Measurements from ENCODE around the gene GSTM5. TPM values are rescaled to one million over a fixed set of nuclear protein-coding genes. Genes with fewer than 3 reads are reported as not detected.

GSTM5 gene
- total and polyA plus RNA-seq, 2 of the 8 experiments (the other 6 are each of a cell fraction or from before 2014, with no cell fraction given): 0.24 to 0.89 TPM

GRCh38 chr1:109749221-109749620 is 37.2 kb downstream of the GSTM5 start:
- H3K4me2 ChIP-seq (ENCODE audit: insufficient read depth in 1 of 2, low read depth in 2 of 2, low read length in 2 of 2): no peak overlapping the region
- H4K91ac ChIP-seq (replicated peaks; ENCODE audit: insufficient read length, low read length): no peak overlapping the region
- H3K14ac ChIP-seq (ENCODE audit: insufficient read length): no peak overlapping the region
- no peak overlapping the region for H3K18ac ChIP-seq (ENCODE audit: extremely low read depth, low read length)
- no peak overlapping the region for H3K9ac ChIP-seq (replicated peaks in 1 of 4; ENCODE audit: extremely low read depth in 1 of 4, low read depth in 3 of 4, low read length in 3 of 4)
- no peak overlapping the region for H3K4me3 ChIP-seq (ENCODE audit: extremely low read depth in 1 of 4, insufficient read depth in 2 of 4, low read depth in 3 of 4, low read length in 4 of 4)
- TF ChIP-seq RAD21 (IDR thresholded peaks at IDR 0.05 in 1 of 2, conservative IDR thresholded peaks at IDR 0.05 in 1 of 2; ENCODE audit: low read depth in 2 of 2, low read length in 2 of 2): no peak
- TF ChIP-seq KDM5A (IDR thresholded peaks at IDR 0.05; ENCODE audit: low read length): no peak
- TF ChIP-seq RNF2 (IDR thresholded peaks at IDR 0.05; ENCODE audit: borderline replicate concordance, low read depth, low read length, missing control alignments, poor library complexity, severe bottlenecking): no peak
- TF ChIP-seq JUND (IDR thresholded peaks at IDR 0.05; ENCODE audit: low read length): no peak
- H3K79me1 ChIP-seq (ENCODE audit: low read depth, low read length): no peaks in the 10 kb centered on the region
- no peaks in the 10 kb centered on the region for H3K27me3 ChIP-seq (replicated peaks in 1 of 4; ENCODE audit: control insufficient read depth in 3 of 4, extremely low read depth in 1 of 4, insufficient read depth in 3 of 4, low read length in 3 of 4)
- 0 out of 2 replicates have a peak, but pooled peaks cover 2% of the 10 kb centered on the region for H3K23me2 ChIP-seq (ENCODE audit: low read depth, low read length)
- no peak overlapping the region for H2BK5ac ChIP-seq (ENCODE audit: low read depth, low read length)
- no peaks in the 10 kb centered on the region for H3K36me3 ChIP-seq (ENCODE audit: control insufficient read depth in 2 of 4, insufficient read depth in 4 of 4, low read length in 3 of 4)
- no peaks in the 10 kb centered on the region for H3K79me2 ChIP-seq (ENCODE audit: control insufficient read depth in 1 of 2, insufficient read depth in 2 of 2, low read length in 2 of 2)
- H2BK20ac ChIP-seq (ENCODE audit: low read length): no peak overlapping the region
- H2AFZ ChIP-seq (ENCODE audit: low read length): no peak overlapping the region
- POLR2A ChIA-PET (ENCODE audit: partially characterized antibody): interaction anchor here (1.0 to 2.4 kb wide), 2 partner anchors 9 to 15 kb away, joined by 3 to 9 read pairs; partner anchors contain the start of gene GSTM3
- no peak overlapping the region for H3K56ac ChIP-seq (replicated peaks; ENCODE audit: insufficient read length, low read depth, low read length)
- no peaks in the 10 kb centered on the region for H4K20me1 ChIP-seq (replicated peaks in 1 of 2; ENCODE audit: control insufficient read depth in 1 of 2, insufficient read depth in 2 of 2, low read length in 2 of 2)
- no peak overlapping the region for H2BK12ac ChIP-seq (ENCODE audit: low read depth, low read length)
- CTCF ChIA-PET (ENCODE audit: partially characterized antibody): interaction anchor here (1.0 to 3.1 kb wide), 7 partner anchors 8 to 109 kb away, joined by 3 to 14 read pairs (median 4); no protein-coding TSS in a partner anchor
- FAIRE-seq (no peak), DNase-seq (ENCODE audit: low read depth in 1 of 2, low spot score in 2 of 2) (no peak)
- H3K4me1 ChIP-seq (replicated peaks in 1 of 4; ENCODE audit: control insufficient read depth in 3 of 4, insufficient read depth in 4 of 4, low read length in 3 of 4): no peaks in the 10 kb centered on the region
- no peak overlapping the region for H2BK15ac ChIP-seq (ENCODE audit: low read length)
- no peak overlapping the region for H3K27ac ChIP-seq (ENCODE audit: low read depth, low read length)
- no peak overlapping the region for H2BK120ac ChIP-seq (replicated peaks; ENCODE audit: low read depth, low read length)
- H2AK5ac ChIP-seq (ENCODE audit: low read depth, low read length): no peak overlapping the region
- H3K9me3 ChIP-seq (ENCODE audit: insufficient read depth in 2 of 2, low read depth in 1 of 2, low read length in 1 of 2): peaks cover 4 to 18% of the 10 kb centered on the region in 2 experiments; a peak in 3 of 4 replicates
- no peak overlapping the region for H3K4ac ChIP-seq (replicated peaks; ENCODE audit: insufficient read length, low read depth, low read length)
- no peak overlapping the region for H4K5ac ChIP-seq (ENCODE audit: insufficient read length, low read depth, low read length)
- no peak overlapping the region for H3K23ac ChIP-seq (ENCODE audit: insufficient read length)
- no peak overlapping the region for H4K8ac ChIP-seq (ENCODE audit: extremely low read depth, insufficient read depth, low read length)

All from H1 (cell line).